Pancreas (tissue), 10 donors: ENCODE data around the gene SLC9B2. TPM values are rescaled to one million over a fixed set of nuclear protein-coding genes. Genes with fewer than 3 reads are reported as not detected.

Experiments used
- ATAC-seq, 4 donors: fragments of 200-7000 bp; cut with Tn5 transposase; one replicate each; pipeline versions ENCODE4 v1.8.0 to v1.9.1; 2020; ENCODE audit warnings: mild to moderate bottlenecking in 4 of 4, moderate library complexity in 4 of 4
- DNase-seq, 6 donors: peaks; one replicate each; pipeline ENCODE4 v3.0.0-alpha.2; 2020
- FAIRE-seq: peaks from 2 replicates; lab custom pipeline; 2012; peaks lifted over from hg19 to GRCh38; lab: Jason Lieb, UNC
- H3K27ac ChIP-seq, 4 donors: fragments of 200-600 bp; sonication (generic); 1 replicate in 3 of 4; 2 replicates in 1 of 4; pipeline versions ENCODE4 v1.5.0 to v1.8.0; 2020
- H3K27me3 ChIP-seq, 4 donors: fragments of 200-600 bp; one replicate each; pipeline ENCODE4 v1.8.0; 2021
- H3K36me3 ChIP-seq, 3 donors: fragments of 200-600 bp; sonication (generic) in 1 of 3; one replicate each; pipeline versions ENCODE4 v1.5.0 to v1.8.0; 2020 to 2021
- H3K4me1 ChIP-seq, 3 donors: fragments of 200-600 bp; one replicate each; pipeline ENCODE4 v1.8.0; 2021
- H3K4me3 ChIP-seq, 4 donors: fragments of 200-600 bp; sonication (generic) in 2 of 4; one replicate each; pipeline versions ENCODE4 v1.5.0 to v1.8.0; 2020 to 2021
- H3K9me3 ChIP-seq, 4 donors: fragments of 200-600 bp; one replicate each; pipeline ENCODE4 v1.8.0; 2021
- WGBS, 2 donors: extraction: QIAGEN DNeasy Blood & Tissue Kit; methylation state at CpG; one replicate each; pipeline ENCODE4 v1.1.7; 2013; 5-methylcytosine and 5-hydroxymethylcytosine counted together
- intact Hi-C, 3 donors: fragments of 100-400 bp; cut with DNase I; formaldehyde crosslinking; loops; one replicate each; pipeline versions ENCODE4 v1.11.1 to v1.14.2; 2022
- polyA plus RNA-seq, 2 donors: library from polyadenylated mRNA; stranded (reverse); fragments of 200-250 nt; gene quantifications; one replicate each; pipeline ENCODE4 v1.2.3, GENCODE V29; 2013
- total RNA-seq, 6 donors: library from RNA; stranded (reverse); fragmentation: NEBNext Ultra II Directional in 4 of 6; extraction: Animal tissue kit (Norgen Biotek cat#: 25700) in 4 of 6; gene quantifications; one replicate each; pipeline versions ENCODE4 v1.2.1 to v1.2.4, GENCODE V29; 2021 to 2023
- TF ChIP-seq, protein P1 (sequence below), 4 donors: fragments of 200-600 bp; sonication (generic) in 3 of 4; IDR thresholded peaks; one replicate each; pipeline versions ENCODE4 v1.5.0 to v1.8.0; 2021; ENCODE audit warnings: antibody characterized with exemption in 4 of 4
- donor health status: healthy with polysubstance abuse.
- donor health status: DM: no; HTN: no; CAD: no; lungs with moderate emphysema.
- donor health status: DM: no; HTN: no; CAD: no.
- donor health status: control.
- donor health status: control.
- donor health status: Bipolar disorder and iron deficiency.
- donor health status: DM: yes; HTN: yes; CAD: no.
- donor health status: DM: no; HTN: no; CAD: no.
- donor health status: DM: no; HTN: no; CAD: no.
- donor health status: DM: yes; HTN: yes; CAD: no.

SLC9B2 gene
- total and polyA plus RNA-seq, 8 donors, result 1.2 to 5.2 (median 2.7) TPM

GRCh38 chr4:103018391-103019307 is 57.9 kb downstream of the SLC9B2 start:
- DNase-seq (peak in 4 of 6 donors; percentile 16 to 29 (median 18)), ATAC-seq (peak; percentile 5 to 33 (median 20)), FAIRE-seq (no peak)
- peaks cover 0 to 6% (median 0%) of the 10 kb centered on the region in 3 donors for H3K4me1 ChIP-seq
- peak overlapping the region; percentile 86 to 93 (median 88) for H3K27ac ChIP-seq
- intact Hi-C loops, result loop anchor here in 1 of 3 donors (10.0 kb wide), 1 partner anchor 574 kb away; no protein-coding TSS in a partner anchor
- no peaks in the 10 kb centered on the region for H3K9me3 ChIP-seq
- H3K4me3 ChIP-seq, result peak overlapping the region; percentile 21 to 40 (median 34)
- H3K36me3 ChIP-seq, result no peaks in the 10 kb centered on the region
- TF ChIP-seq, protein P1, sequence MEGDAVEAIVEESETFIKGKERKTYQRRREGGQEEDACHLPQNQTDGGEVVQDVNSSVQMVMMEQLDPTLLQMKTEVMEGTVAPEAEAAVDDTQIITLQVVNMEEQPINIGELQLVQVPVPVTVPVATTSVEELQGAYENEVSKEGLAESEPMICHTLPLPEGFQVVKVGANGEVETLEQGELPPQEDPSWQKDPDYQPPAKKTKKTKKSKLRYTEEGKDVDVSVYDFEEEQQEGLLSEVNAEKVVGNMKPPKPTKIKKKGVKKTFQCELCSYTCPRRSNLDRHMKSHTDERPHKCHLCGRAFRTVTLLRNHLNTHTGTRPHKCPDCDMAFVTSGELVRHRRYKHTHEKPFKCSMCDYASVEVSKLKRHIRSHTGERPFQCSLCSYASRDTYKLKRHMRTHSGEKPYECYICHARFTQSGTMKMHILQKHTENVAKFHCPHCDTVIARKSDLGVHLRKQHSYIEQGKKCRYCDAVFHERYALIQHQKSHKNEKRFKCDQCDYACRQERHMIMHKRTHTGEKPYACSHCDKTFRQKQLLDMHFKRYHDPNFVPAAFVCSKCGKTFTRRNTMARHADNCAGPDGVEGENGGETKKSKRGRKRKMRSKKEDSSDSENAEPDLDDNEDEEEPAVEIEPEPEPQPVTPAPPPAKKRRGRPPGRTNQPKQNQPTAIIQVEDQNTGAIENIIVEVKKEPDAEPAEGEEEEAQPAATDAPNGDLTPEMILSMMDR (IDR thresholded peaks at IDR 0.05), result no peak
- 41 to 43% methylated on average over 8 of the region's 8 CpGs for WGBS, 2 donors
- no peaks in the 10 kb centered on the region for H3K27me3 ChIP-seq

- TF ChIP-seq, protein P1 (IDR thresholded peaks at IDR 0.05), result no peak
- Histone ChIP-seq H3K9me3 (no peaks in the 10 kb centered on the region), H3K36me3 (no peaks in the 10 kb centered on the region), H3K4me3 (no peak overlapping the region), H3K27me3 (no peaks in the 10 kb centered on the region), H3K27ac (peak overlapping the region; percentile 67 to 82 (median 76)), H3K4me1 (peaks cover 17 to 26% (median 18%) of the 10 kb centered on the region in 3 donors)
- ATAC-seq, result no peak
- intact Hi-C loops, result loop anchor here in 1 of 3 donors (10.0 kb wide), 1 partner anchor 568 kb away; no protein-coding TSS in a partner anchor
- FAIRE-seq, result no peak
- no peak for DNase-seq
Observed at GRCh38 chr4:103012551-103012950, 64.0 kb downstream of the SLC9B2 start.

DNA sequence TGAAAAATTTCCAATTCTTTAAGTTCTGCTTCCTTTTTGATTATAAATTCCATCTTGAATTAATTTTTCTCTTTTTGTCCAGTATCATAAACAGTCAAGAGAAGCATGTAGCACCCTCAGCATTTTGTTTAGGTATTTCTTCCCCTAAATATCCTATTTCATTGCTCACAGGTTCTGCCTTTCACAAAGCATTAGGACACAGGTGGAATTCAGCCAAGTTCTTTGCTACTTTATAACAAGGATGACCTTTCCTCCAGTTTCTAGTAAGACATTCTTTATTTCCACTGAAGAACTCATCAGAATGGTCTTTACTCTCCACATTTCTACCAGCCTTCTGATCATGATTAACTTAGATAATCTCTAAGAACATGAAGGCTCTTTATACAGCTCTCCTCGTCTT is 64.5 kb downstream of the SLC9B2 start:
- DNase-seq (peak in 1 of 6 donors; percentile 17), FAIRE-seq (no peak), ATAC-seq (peak; percentile 53 to 66 (median 60))
- H3K27me3 ChIP-seq, result no peaks in the 10 kb centered on the region
- WGBS, 2 donors, result 26 to 35% methylated on average over 1 of the region's 1 CpG
- TF ChIP-seq, protein P1 (IDR thresholded peaks at IDR 0.05), result no peak
- H3K9me3 ChIP-seq, result no peaks in the 10 kb centered on the region
- H3K4me3 ChIP-seq, result no peak overlapping the region
- H3K27ac ChIP-seq, result peak overlapping the region; percentile 67 to 82 (median 76)
- no peaks in the 10 kb centered on the region for H3K36me3 ChIP-seq
- intact Hi-C loops, result loop anchor here in 1 of 3 donors (10.0 kb wide), 1 partner anchor 567 kb away; no protein-coding TSS in a partner anchor
- peaks cover 17 to 26% (median 18%) of the 10 kb centered on the region in 3 donors for H3K4me1 ChIP-seq

GRCh38 chr4:103011378-103012025 is 65.1 kb downstream of the SLC9B2 start:
- Histone ChIP-seq H3K4me1 (peaks cover 17 to 26% (median 18%) of the 10 kb centered on the region in 3 donors), H3K4me3 (no peak overlapping the region), H3K36me3 (no peaks in the 10 kb centered on the region), H3K27me3 (no peaks in the 10 kb centered on the region), H3K27ac (peak overlapping the region; percentile 67 to 82 (median 76)), H3K9me3 (no peaks in the 10 kb centered on the region)
- TF ChIP-seq, protein P1 (IDR thresholded peaks at IDR 0.05), result no peak
- DNase-seq (peak in 5 of 6 donors; percentile 72 to 87 (median 80)), FAIRE-seq (no peak), ATAC-seq (peak; percentile 84 to 95 (median 90))
- 62 to 63% methylated on average over 4 of the region's 4 CpGs for WGBS, 2 donors
- intact Hi-C loops, result loop anchor here in 1 of 3 donors (10.0 kb wide), 1 partner anchor 567 kb away; no protein-coding TSS in a partner anchor
